CD14-positive monocyte (primary cell): ENCODE data around the gene POLR3C. TPM values are rescaled to one million over a fixed set of nuclear protein-coding genes. Genes with fewer than 3 reads are reported as not detected.

Experiments
- DNase-seq, 3 donors: peaks; one replicate each; pipeline ENCODE4 v3.0.0-alpha.2; 2011 to 2022
- H2AFZ ChIP-seq: 2 replicates; pipeline ENCODE4 v1.6.0; 2012; ENCODE audit warnings: mild to moderate bottlenecking, low read depth, low read length, inconsistent platforms; ENCODE audit not compliant: insufficient read depth, poor library complexity, severe bottlenecking
- H3K27ac ChIP-seq, 2 donors: 1 replicate in 1 of 2; 2 replicates in 1 of 2; pipeline ENCODE4 v1.5.1; 2012 to 2013; ENCODE audit warnings: low read length in 2 of 2, control low read depth in 1 of 2, inconsistent platforms in 1 of 2, low read depth in 1 of 2, mild to moderate bottlenecking in 1 of 2
- H3K27me3 ChIP-seq, 2 donors: one replicate each; pipeline versions ENCODE4 v1.6.0 to v1.6.1; 2011 to 2013; ENCODE audit warnings: low read length in 2 of 2; ENCODE audit not compliant: control insufficient read depth in 2 of 2, insufficient read depth in 2 of 2
- H3K36me3 ChIP-seq, 2 donors: replicated peaks in 1 of 2; 1 replicate in 1 of 2; 2 replicates in 1 of 2; pipeline versions ENCODE4 v1.5.1 to v1.6.1; 2012 to 2013; ENCODE audit warnings: low read length in 2 of 2, control low read depth in 1 of 2, inconsistent platforms in 1 of 2, mild to moderate bottlenecking in 1 of 2; ENCODE audit not compliant: insufficient read depth in 2 of 2, control insufficient read depth in 1 of 2
- H3K4me1 ChIP-seq, 2 donors: 1 replicate in 1 of 2; 2 replicates in 1 of 2; pipeline versions ENCODE4 v1.5.1 to v1.6.1; 2012 to 2013; ENCODE audit warnings: low read length in 2 of 2, control low read depth in 1 of 2, inconsistent platforms in 1 of 2, mild to moderate bottlenecking in 1 of 2, moderate library complexity in 1 of 2; ENCODE audit not compliant: insufficient read depth in 2 of 2, control insufficient read depth in 1 of 2
- H3K4me2 ChIP-seq: replicated peaks from 2 replicates; pipeline ENCODE3; 2012; ENCODE audit warnings: low read length, moderate library complexity, mild to moderate bottlenecking; ENCODE audit not compliant: poor library complexity, severe bottlenecking; ENCODE audit errors: extremely low read depth
- H3K4me3 ChIP-seq, 3 experiments: fragments of 200-600 bp in 1 of 3; sonication (generic) in 1 of 3; replicated peaks in 1 of 3; 1 replicate in 2 of 3; 2 replicates in 1 of 3; pipeline ENCODE4 v1.5.1; 2011 to 2013; ENCODE audit warnings: low read length in 3 of 3, mild to moderate bottlenecking in 3 of 3, control low read depth in 2 of 3, low read depth in 2 of 3, inconsistent platforms in 1 of 3, moderate library complexity in 1 of 3
- H3K79me2 ChIP-seq: 2 replicates; pipeline ENCODE4 v1.6.0; 2012; ENCODE audit warnings: mild to moderate bottlenecking, control low read depth, inconsistent platforms, low read length, moderate library complexity; ENCODE audit not compliant: insufficient read depth
- H3K9ac ChIP-seq: 2 replicates; pipeline ENCODE4 v1.6.0; 2017; ENCODE audit warnings: low read length, mild to moderate bottlenecking; ENCODE audit not compliant: insufficient read depth, poor library complexity, severe bottlenecking
- H3K9me3 ChIP-seq, 2 donors: replicated peaks in 1 of 2; 1 replicate in 1 of 2; 2 replicates in 1 of 2; pipeline versions ENCODE4 v1.5.1 to v1.6.1; 2012 to 2013; ENCODE audit warnings: low read length in 2 of 2, control low read depth in 1 of 2; ENCODE audit not compliant: control insufficient read depth in 1 of 2, insufficient read depth in 1 of 2
- H4K20me1 ChIP-seq: 2 replicates; pipeline ENCODE4 v1.6.0; 2012; ENCODE audit warnings: mild to moderate bottlenecking, low read length, control low read depth, moderate library complexity; ENCODE audit not compliant: insufficient read depth
- H3K27ac Mint-ChIP-seq, 7 donors: one replicate each; pipeline ENCODE4 v1.8.0; 2020; ENCODE audit warnings: mild to moderate bottlenecking in 7 of 7, mixed read lengths in 7 of 7, moderate library complexity in 6 of 7, inconsistent platforms in 2 of 7
- H3K27me3 Mint-ChIP-seq, 3 donors: one replicate each; pipeline ENCODE4 v1.8.0; 2021 to 2022; ENCODE audit warnings: low read depth in 3 of 3, mild to moderate bottlenecking in 3 of 3, mixed read lengths in 3 of 3, moderate library complexity in 3 of 3, inconsistent platforms in 1 of 3
- H3K36me3 Mint-ChIP-seq, 2 donors: one replicate each; pipeline ENCODE4 v1.8.0; 2020; ENCODE audit warnings: mixed read lengths in 2 of 2, inconsistent platforms in 1 of 2, mild to moderate bottlenecking in 1 of 2
- H3K4me1 Mint-ChIP-seq: one replicate; pipeline ENCODE4 v1.8.0; 2020; ENCODE audit warnings: mild to moderate bottlenecking, mixed read lengths
- H3K4me3 Mint-ChIP-seq, 2 donors: one replicate each; pipeline ENCODE4 v1.8.0; 2020; ENCODE audit warnings: mild to moderate bottlenecking in 2 of 2, mixed read lengths in 2 of 2, moderate library complexity in 1 of 2
- H3K9me3 Mint-ChIP-seq, 7 donors: one replicate each; pipeline ENCODE4 v1.8.0; 2020 to 2022; ENCODE audit warnings: mixed read lengths in 7 of 7, mild to moderate bottlenecking in 6 of 7, moderate library complexity in 6 of 7, inconsistent platforms in 2 of 7
- WGBS: methylation state at CpG from one replicate; pipeline ENCODE4 v1.1.5; 2013; ENCODE audit warnings: missing lambda C conversion rate; ENCODE audit not compliant: insufficient coverage; 5-methylcytosine and 5-hydroxymethylcytosine counted together
- intact Hi-C, 2 donors: fragments of 100-400 bp; cut with micrococcal nuclease; formaldehyde crosslinking; loops; one replicate each; pipeline versions ENCODE4 v1.15.0 to v1.15.1; 2023
- polyA plus RNA-seq, 3 donors: library from polyadenylated mRNA; depleted of rRNA in 1 of 3; unstranded in 2 of 3; stranded (reverse) in 1 of 3; fragments of 300-500 nt in 2 of 3; fragments of >200 nt in 1 of 3; fragmentation: Illumina TruSeq in 2 of 3; gene quantifications; 1 replicate in 2 of 3; 2 replicates in 1 of 3; pipeline ENCODE4 v1.2.3, GENCODE V29; 2012 to 2021
- small RNA-seq: library from RNA; depleted of rRNA; stranded (forward); fragments of <200 nt; gene quantifications from one replicate; pipeline ENCODE3, GENCODE V24; 2012; ENCODE audit warnings: low read depth; ENCODE audit not compliant: insufficient read length
- TF ChIP-seq, protein P1 (sequence below): fragments of 200-600 bp; IDR thresholded peaks from one replicate; pipeline ENCODE4 v1.8.0; 2022; ENCODE audit warnings: antibody characterized with exemption, mild to moderate bottlenecking

The POLR3C gene
- polyA plus RNA-seq, 3 donors, result 23.5 to 41.3 (median 30.5) TPM

DNA sequence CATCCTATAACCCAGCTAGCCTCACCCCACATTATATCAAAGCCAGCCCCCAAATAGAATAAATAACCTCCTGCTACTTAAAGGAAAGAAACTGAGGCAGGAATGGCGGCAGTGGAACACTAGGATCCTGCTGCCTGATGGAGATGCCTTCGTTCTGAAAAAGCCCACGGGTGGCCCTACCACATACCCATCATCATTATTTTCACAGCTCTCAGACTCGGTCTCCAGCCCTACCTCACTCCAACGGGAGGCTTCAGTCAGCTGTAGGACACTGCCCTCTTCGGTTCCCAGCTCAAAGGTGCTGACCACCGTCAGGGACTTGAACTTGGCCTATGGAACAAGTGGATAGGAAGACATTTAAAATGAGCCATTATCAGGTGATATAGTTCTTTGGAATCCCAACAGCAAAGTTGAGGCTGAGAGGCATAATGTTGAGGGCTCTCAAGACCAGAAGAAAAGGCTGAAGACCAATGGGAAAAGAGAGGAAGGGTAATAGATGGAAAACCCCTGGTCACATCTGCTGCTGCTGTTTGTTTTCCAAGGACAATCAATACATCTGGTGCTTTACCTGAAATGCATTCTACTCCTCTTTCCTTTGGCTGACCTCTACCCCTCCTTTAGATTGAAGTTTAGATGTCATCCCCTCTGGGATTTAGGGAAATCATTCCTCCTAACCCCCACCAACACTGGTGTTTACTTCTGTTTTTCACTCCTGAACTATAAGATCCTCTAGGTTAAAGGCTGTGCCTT lies 69.5 kb downstream of the POLR3C start:
- H4K20me1 ChIP-seq, result no peaks in the 10 kb centered on the region
- H3K4me3 Mint-ChIP-seq, result no peak overlapping the region
- no peak for DNase-seq
- H3K36me3 Mint-ChIP-seq, result peaks cover 0 to 2% of the 10 kb centered on the region in 2 donors
- H3K27ac Mint-ChIP-seq, result no peak overlapping the region
- no peak overlapping the region for H3K27ac ChIP-seq
- no peaks in the 10 kb centered on the region for H3K9me3 Mint-ChIP-seq
- H3K9ac ChIP-seq, result no peak overlapping the region
- TF ChIP-seq, protein P1, sequence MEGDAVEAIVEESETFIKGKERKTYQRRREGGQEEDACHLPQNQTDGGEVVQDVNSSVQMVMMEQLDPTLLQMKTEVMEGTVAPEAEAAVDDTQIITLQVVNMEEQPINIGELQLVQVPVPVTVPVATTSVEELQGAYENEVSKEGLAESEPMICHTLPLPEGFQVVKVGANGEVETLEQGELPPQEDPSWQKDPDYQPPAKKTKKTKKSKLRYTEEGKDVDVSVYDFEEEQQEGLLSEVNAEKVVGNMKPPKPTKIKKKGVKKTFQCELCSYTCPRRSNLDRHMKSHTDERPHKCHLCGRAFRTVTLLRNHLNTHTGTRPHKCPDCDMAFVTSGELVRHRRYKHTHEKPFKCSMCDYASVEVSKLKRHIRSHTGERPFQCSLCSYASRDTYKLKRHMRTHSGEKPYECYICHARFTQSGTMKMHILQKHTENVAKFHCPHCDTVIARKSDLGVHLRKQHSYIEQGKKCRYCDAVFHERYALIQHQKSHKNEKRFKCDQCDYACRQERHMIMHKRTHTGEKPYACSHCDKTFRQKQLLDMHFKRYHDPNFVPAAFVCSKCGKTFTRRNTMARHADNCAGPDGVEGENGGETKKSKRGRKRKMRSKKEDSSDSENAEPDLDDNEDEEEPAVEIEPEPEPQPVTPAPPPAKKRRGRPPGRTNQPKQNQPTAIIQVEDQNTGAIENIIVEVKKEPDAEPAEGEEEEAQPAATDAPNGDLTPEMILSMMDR, result no peak
- peaks cover 0 to 6% (median 1%) of the 10 kb centered on the region in 3 donors for H3K27me3 Mint-ChIP-seq
- WGBS, result 98% methylated on average over 5 of the region's 7 CpGs
- H3K79me2 ChIP-seq, result no peaks in the 10 kb centered on the region
- no peaks in the 10 kb centered on the region for H3K36me3 ChIP-seq
- no peak overlapping the region for H3K4me2 ChIP-seq
- H3K4me1 Mint-ChIP-seq, result no peaks in the 10 kb centered on the region
- H3K4me1 ChIP-seq, result no peaks in the 10 kb centered on the region
- H3K27me3 ChIP-seq, result no peaks in the 10 kb centered on the region
- H3K4me3 ChIP-seq, result no peak overlapping the region
- no peak overlapping the region for H2AFZ ChIP-seq
- intact Hi-C loops, result loop anchor here (5.0 to 10.0 kb wide), 2 partner anchors 119 to 121 kb away; no protein-coding TSS in a partner anchor
- H3K9me3 ChIP-seq, result no peaks in the 10 kb centered on the region

Small RNA genes lying within 50 kb of the gene (small RNA-seq; reads per million reads assigned to genes)
- gene MIR6736, result not detected

Other genes starting within 250 kb of the POLR3C start
- gene GPR89A, start 216.2 kb upstream of the POLR3C start, polyA plus RNA-seq, result 1 to 10 TPM; 7.2 to 8.1 (median 8.1) TPM
- under 1 TPM in 1 of 3 donors, not detected in 2; 0.04 TPM for gene PDZK1, start 116.8 kb upstream of the POLR3C start, polyA plus RNA-seq
- gene CD160, start 104.7 kb upstream of the POLR3C start, polyA plus RNA-seq, result 1 to 10 TPM in 1 of 3 donors, under 1 TPM in 2; 0.01 to 1.4 (median 0.16) TPM
- gene RNF115, start 105 bp upstream of the POLR3C start, polyA plus RNA-seq, result 1 to 10 TPM; 3.5 to 5.4 (median 5.2) TPM
- gene NUDT17, start 21.4 kb downstream of the POLR3C start, polyA plus RNA-seq, result 1 to 10 TPM; 2.1 to 6.4 (median 3.1) TPM
- 10 to 100 TPM in 1 of 3 donors, 1 to 10 TPM in 2; 7.2 to 25.9 (median 8.8) TPM for gene PIAS3, start 34.9 kb downstream of the POLR3C start, polyA plus RNA-seq
- gene ANKRD35, start 61.7 kb downstream of the POLR3C start, polyA plus RNA-seq, result 1 to 10 TPM in 2 of 3 donors, under 1 TPM in 1; 0.40 to 1.5 (median 1.3) TPM
- gene ITGA10, start 85.8 kb downstream of the POLR3C start, polyA plus RNA-seq, result 1 to 10 TPM in 1 of 3 donors, not detected in 2; 1.2 TPM
- 10 to 100 TPM; 12.0 to 38.2 (median 37.9) TPM for gene PEX11B, start 94.5 kb downstream of the POLR3C start, polyA plus RNA-seq
- gene RBM8A, start 103.3 kb downstream of the POLR3C start, polyA plus RNA-seq, result 100 to 1,000 TPM in 2 of 3 donors, 10 to 100 TPM in 1; 91.5 to 171 (median 115) TPM
- 10 to 100 TPM in 1 of 3 donors, 1 to 10 TPM in 2; 6.3 to 13.6 (median 8.5) TPM for gene LIX1L, start 133.8 kb downstream of the POLR3C start, polyA plus RNA-seq
- gene ANKRD34A, start 140.4 kb downstream of the POLR3C start, polyA plus RNA-seq, result under 1 TPM in 1 of 3 donors, not detected in 2; 0.31 TPM
- 10 to 100 TPM; 11.6 to 39.0 (median 36.2) TPM for gene POLR3GL, start 140.5 kb downstream of the POLR3C start, polyA plus RNA-seq
- gene TXNIP, start 172.4 kb downstream of the POLR3C start, polyA plus RNA-seq, result 1,000 to 10,000 TPM in 1 of 3 donors, 100 to 1,000 TPM in 2; 640 to 3,778 (median 844) TPM
- gene HJV, start 197.5 kb downstream of the POLR3C start, polyA plus RNA-seq, result not detected